ENCODE results near the gene AGR2.
"Not testable (repeated sequence)": the region's sequence is repeated elsewhere in the genome, so short reads cannot be mapped to it uniquely, and the experiment has no call there.

Gene AGR2

DNA sequence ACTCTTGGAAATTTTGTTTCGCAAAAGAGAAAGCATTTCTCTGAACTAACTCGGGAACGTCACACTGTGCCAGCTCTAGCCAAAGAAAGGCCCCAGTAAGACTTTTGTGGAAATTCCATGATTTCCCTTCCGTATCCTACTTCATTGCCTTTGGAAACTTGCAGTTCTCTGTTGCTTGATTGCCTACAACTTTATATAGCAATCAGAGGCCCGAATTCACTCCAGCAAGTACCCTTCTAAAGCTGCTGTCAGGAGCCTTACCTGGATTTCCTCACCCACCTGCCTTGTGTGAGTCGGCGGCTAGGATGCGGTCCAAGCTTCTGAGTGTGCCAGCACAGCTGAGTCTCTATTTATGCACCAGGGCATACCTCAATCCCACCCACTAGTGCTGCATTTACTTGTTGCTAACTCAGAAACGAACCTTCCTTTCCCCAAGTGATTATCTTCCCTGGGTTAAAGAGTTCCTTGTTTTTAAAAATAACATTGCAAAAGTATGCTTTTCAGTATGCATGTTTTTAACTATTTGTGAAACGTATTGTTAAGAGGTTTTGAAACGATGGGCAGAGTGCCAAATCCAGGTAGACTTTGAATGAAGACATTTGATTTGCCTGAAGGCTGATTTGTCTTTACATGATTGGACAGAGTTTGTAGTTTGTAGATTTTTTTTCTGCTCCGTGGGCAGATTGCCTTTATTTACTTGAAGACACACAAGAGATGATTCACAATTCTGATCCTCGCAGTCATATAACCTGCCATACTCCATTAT lies at the start of gene AGR2:
AGR2 (minus strand) TSS at position 326 of the 766 bp plus-strand sequence. CDS start 3,203 bp downstream, outside the sequence.
- DNase-seq, result no peak

DNA sequence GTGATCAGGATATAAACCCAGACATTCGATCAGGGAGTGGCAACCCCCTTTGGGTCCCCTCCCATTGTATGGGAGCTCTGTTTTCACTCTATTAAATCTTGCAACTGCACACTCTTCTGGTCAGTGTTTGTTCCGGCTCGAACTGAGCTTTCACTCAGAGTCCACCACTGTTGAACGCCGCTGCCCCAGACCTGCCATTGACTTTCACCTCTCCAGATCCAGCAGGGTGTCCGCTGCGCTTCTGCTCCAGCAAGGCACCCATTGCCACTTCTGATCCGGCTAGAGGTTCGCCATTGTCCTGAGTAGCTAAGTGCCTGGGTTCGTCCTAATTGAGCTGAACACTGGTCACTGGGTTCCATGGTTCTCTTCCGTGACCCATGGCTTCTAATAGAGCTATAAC lies 48.4 kb upstream of the AGR2 start:
- not testable (repeated sequence) for DNase-seq

DNA sequence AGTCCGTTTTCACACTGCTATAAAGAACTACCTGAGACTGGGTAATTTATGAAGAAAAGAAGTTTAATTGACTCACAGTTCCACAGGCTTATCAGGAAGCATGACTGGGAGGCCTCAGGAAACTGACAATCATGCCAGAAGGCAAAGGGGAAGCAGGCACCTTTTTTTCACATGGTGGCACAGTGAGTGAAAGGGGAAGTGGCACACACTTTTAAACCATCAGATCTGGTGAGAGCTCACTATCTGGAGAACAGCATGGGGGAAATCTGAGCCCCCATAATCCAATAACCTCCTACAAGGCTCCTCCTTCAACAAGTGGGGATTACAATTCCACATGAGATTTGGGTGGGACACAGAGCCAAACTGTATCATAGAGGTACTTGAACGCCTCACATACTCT lies 47.0 kb upstream of the AGR2 start:
- no peak for DNase-seq

DNA sequence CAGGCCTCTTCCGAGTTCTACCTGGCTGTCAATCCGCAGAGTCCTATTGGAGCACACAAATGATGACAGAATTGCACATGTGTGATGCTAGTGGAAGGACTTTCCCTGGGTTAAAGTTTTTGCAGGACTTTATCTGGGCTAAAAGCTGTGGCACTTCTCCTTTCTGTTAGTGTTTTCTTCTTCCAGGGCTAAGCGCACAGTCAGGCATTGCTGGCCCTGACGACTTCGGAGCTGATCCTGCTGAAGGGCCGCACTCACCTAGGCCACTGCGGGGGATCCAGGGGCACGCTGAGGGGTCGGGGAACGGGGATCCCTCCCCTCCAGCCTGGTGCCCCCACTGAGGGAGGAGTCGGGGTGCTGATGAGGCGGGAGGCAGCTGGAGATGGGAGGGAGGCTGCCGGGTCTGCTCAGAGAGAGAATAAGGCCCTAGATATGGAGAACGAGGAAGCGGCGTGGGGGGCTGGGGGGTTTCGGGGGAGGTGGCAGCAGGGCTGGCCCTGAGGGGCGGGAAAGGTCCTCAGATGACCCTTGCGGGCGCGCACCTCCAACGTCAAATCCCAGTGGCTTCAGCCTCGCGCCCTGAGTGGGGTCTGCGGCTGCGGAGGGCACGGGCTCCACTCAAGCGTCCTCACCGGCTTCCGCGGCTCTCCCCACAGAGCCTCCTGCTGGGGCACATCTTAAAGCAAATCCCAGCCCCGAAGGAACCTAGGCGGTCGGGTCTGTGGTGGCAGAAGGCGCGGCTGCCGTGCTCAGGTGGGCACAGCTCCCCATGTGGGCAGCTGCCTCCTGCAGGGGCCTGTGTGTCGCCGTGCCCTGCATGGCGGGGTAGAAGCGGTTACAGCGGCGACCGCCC lies 46.0 kb upstream of the AGR2 start:
- DNase-seq, result no peak

DNA sequence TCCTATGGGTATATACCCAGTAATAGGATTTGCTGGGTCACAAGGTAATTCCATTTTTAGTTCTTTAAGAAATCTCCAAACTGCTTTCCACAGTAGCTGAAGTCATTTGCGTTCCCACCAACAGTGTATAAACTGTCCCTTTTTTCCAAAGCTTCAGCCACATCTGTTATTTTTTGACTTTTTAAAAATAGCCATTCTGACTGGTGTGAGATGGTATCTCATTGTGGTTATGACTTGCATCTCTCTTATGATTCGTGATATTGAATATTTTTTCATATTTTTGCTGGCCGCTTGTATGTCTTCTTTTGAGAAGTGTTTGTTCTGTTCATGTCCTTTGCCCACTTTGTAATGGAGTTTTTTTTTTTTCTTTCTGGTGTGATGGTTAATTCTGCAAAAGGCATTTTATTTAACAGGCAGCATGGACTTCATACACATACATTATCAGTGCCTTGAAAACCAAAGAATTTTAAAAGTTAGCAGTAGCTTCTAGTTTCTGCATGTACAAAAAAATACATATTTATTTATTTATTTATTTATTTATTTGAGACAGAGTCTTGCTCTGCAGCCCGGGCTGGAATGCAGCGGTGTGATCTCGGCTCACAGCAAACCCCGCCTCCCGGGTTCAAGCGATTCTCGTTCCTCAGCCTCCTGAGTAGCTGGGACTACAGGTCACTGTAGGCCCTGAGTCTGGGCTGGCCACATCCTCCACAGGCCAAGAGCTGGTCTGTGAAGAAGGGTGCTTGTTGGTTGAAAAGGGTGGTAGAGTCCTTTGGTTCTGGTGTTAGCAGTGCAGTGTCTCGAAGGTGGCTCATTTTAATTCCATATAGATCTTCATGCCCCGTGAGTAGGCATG lies 44.7 kb upstream of the AGR2 start:
- no peak for DNase-seq

DNA sequence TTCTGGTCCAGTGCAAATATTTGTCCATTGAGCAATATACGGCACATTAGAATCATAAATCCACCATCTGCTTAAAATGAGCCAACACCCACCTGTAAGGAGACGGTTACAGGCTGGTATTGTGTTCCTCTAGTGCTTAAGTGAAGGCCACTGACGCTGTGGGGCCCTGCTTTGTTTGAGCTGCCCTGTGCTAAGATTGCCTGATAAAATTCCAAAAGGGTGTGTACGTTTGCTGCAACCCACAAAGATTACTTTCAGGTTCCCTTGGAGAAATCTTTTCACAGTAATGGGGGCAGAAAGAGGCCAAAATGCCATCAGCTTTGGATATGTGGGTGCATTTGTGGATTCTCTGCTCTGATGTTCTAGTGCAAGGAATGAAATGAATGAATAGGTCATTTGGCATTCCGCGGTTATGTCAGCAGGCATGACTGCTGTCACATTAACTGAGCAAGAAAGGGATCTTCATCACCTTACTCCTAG lies 42.6 kb upstream of the AGR2 start:
- peak; percentile 39 for DNase-seq

DNA sequence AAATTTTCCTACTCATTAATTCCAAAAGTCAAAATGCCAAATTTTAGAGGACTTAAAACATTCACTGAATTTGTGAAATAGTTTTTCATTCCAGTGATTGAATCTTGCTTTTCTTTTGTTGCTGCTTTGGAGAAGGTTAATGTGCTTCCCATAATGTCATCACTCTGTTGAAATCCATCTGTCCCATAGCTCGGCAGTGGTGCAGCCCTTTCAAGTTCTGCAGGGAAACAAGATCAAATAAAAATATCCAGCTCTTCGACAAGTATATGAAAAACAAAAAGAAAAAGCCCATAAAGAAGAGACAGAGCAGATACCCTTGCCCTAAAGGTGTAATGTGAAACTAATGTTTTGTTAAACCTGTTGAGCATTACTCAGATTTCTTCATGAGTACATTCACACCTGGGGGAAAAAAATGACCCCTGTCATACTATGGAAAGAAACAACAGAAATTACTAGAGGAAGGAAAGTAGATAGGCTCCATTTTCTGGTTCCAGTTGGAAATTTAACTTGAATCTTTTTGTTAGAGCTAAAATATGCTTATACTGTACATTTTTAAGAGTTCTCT lies 41.9 kb upstream of the AGR2 start:
- no peak for DNase-seq

DNA sequence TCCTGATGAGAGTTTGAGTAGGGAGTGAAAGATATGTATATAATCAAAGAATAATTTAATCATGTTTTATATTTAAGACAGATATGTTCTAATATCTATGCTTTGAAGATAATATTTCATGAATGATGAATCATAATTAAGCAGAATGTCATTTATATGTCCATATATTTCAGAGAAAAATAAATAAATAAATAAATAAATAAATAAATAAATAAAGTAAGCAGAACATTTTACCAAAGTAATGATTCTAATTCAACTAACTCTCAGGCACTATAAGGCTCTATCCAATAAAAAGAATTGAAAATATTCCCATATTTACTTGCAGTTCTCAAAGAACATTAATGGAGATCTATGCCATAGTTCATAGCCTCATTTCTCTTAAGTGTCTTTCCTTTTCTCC lies 40.9 kb upstream of the AGR2 start:
- no peak for DNase-seq

DNA sequence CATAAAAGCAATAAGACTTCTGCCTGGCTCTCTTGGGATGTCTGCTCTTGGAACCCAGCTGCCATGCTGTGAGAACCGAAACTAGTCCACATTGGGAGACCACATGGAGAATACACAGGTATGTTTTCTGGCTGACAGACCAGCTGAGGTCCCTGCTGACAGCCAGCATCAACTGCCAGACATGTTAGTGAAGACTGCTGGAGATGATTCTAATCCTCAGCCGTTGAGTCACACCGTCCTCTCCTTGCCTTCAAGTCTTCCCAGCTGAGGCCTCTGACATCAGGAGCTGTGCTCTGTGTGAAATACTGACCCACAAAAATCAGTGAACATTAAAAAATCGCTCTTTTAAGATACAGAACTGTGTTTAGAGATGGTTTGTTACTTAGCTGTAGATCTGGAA lies 36.9 kb upstream of the AGR2 start:
- DNase-seq, result no peak

DNA sequence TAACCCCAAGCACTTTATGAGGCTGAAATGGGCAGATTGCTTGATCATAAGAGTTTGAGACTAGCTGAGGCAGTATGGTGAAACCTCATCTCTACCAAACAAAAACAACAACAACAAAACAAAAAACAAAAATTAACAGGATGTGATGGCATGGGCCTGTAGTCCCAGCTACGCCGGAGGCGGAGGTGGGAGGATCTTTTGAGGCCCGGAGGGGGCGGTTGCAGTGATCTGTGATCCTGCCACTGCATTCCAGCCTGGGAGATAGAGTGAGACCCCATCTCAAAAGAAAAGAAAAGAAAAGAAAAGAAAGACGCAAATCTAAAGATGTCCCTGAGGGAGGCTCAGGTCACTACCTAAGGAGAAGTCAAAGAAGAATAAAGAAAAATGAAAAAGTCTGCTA lies 35.3 kb upstream of the AGR2 start:
- no peak for DNase-seq

DNA sequence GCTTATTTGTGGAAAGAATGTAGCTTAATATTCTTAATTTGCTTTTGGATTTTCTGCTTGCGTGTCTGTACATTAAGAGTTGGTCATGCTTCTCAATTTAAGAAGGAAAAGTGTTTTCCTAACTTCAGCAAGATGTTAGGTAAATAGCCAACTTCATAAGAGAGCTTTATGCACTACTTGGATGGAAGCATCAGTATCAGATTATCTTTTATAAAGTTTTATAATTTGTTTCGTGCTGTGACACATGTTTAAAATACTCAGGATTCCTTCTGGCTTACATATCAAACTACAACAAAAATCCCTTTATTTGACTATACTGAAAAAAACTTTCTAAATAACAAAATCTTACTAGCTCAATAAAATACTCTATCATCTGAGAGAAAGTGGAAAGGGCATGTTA lies 34.8 kb upstream of the AGR2 start:
- no peak for DNase-seq

DNA sequence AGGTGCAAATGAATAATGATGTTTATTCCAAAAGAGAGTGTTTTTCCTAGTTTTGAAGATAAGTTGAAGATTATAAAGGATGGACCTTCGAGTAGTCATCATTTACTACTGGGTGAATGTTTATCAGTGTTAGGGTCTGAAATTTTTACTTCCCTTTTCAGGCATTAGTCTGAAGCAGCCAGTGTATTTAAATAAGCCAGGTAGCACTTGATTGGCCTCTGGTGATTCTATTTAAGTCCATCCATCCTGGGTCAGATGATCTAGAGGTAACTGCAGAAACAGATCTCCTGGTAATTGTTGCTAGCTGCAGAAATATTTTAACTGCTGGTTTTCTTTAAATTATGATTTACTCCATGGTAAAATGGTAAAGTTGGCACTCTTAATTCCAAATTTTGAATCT lies 34.1 kb upstream of the AGR2 start:
- no peak for DNase-seq

DNA sequence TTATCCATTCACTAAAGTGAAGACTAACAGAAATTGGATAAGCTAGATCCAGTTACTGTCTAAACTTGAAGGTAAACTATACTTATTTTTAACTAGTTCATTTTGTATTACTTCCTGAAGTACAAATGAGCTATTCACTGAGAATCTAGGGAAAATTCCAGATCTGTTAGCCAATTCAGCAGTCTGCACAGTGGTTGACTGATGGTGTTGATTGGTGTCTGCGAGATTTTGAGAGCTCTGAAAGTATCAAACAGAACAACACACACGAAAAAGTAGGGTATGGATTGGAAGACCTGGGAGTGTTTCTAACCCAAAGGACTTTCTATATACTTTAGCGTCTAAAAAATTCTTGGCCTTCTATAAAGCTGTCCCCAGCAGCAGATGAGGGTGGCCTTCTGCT lies 33.6 kb upstream of the AGR2 start:
- no peak for DNase-seq

DNA sequence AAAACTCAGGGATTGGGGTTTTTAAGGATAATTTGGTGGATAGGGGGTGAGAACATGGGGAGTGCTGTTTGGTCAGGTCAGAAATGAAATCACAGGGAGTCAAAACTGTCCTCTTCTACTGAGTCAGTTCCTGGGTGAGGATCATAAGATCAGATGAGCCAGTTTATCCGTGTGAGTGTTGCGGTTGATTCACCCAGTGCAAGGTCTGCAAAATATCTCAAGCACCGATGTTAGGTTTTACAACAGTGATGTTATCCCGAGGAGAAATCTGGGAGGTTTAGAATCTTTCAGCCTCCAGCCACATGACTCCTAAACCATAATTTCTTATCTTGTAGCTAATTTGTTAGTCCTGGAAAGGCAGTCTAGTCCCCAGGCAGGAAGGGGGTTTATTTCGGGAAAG lies 31.7 kb upstream of the AGR2 start:
- no peak for DNase-seq

DNA sequence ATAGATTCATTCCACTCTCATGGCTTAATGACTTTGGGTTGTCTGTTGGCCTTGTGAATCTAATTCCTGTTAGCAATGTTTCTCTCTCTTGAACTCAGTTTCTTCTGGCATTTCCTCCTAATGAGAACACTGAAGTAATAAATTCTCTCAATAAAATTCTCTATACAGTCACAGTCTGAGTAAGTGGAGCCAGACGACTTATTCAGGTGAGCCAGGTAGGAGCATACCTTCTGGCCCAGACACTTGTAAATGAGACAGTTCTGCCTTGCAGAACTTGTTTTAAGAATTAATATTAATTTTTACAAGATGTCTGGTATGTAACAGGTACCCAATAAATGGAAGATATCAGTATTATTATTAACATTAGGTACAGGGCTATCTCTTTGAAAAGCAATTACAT lies 28.6 kb upstream of the AGR2 start:
- no peak for DNase-seq

DNA sequence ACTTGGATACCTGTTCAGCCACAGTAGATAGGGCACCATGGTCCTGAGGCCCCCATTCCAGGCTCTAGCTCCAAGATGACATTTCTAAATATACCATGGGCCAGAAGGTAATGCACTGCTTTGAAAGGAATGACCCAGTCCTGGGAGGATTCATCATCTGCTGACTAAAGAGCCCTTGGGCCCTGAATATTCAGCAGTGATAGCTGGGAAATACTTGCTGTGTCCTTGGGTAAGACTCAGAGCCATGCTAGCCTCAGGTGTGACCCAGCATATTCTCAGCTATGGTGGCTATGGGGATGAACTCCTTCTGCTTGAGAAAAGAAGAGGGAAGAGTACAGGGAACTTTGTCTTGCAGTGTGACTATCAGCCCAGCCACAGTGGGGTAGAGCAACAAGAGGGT lies 21.3 kb upstream of the AGR2 start:
- DNase-seq, result no peak

DNA sequence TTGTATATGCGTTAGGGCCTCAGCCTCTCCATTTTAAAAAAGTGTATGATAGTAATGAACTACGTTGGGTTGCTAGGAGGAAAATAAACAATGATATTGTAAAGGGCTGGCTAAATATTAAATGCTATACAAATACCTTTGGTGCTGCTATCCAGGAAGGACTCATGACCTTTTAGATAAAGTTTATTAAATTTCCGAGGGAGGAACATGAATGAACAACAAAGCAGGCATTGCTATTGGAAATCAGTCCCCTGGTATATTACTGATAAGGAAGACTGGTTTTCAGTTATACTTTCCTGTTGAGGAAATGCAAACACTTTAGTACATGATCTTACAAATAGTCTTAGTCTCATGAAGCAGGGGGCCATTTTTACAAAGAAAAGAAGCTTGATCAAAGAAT lies 17.2 kb upstream of the AGR2 start:
- no peak for DNase-seq

DNA sequence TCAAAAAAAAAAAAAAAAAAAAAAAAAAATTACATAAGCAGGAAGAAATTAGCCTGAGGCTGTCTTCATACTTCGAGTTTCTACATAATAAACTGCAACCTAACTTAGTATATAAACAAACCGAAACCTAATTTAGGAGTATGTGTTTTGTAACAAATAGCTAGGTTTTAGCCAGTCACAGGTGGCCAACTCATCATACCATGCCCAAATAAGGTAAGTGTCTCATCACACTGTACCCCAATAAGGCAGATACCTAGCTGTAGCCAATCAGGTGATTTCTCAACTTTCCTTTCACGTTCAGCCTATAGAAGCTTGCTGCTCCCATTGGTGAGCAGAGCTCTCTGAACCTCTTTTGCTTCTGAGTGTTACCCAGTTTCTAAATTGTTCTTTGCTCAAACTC lies 13.9 kb upstream of the AGR2 start:
- no peak for DNase-seq

DNA sequence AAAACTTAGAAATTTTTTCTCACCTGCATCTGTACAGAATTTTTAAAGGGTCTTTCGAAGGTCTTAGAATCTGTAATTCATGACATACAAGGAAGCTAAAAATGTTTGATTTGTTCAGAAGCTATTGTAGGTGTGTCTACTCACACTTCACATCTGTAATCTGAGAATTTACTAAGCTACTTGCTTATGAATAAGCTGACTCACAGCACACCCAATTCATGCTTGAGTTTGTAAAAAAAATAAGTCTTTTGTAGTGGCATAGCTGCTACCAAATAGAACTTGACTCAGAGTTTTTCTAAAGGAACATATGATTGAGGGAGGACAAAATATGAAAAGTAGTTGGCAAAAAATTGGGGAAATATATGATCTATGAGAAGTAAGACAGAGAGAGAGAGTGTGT lies 12.7 kb upstream of the AGR2 start:
- no peak for DNase-seq

DNA sequence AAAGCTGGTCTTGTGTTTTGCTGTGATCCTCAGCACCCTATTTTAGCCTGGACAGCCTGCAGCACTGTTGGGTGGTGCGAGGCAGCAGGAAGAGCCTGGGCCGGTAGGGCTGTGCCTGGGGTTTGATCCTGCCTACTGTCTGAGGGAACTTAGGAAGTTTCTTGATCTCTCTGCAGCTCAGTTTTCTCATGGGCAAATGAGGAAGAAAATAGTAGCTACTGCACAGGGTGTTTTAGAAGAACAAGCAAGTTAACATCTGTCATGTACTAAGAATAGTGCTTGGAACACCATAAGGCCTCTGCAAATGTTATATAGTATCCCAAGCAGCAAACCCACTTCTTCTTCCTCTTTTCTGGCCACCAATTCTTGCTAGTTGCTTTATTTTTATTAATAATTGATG lies 12.0 kb upstream of the AGR2 start:
- no peak for DNase-seq

DNA sequence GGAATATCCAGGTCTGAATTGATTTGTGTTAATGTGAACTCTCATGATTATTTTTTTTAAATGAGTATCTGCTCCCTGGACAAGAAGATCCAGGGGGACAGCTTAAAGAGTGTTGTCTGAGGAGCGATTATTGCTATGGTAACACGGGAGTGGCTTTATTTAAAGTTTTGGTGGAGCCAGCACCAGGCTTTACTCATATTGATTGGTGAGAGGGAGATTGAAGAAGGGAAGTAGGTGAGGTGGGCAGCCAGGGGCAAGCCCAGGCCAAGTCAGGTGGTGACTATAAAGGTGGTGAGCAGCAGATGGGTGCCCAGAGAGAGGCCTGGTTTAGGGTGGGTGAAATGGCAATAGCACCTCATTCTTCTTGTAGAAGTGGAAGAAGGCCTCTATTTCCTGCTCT lies 10.2 kb upstream of the AGR2 start:
- DNase-seq, result no peak

DNA sequence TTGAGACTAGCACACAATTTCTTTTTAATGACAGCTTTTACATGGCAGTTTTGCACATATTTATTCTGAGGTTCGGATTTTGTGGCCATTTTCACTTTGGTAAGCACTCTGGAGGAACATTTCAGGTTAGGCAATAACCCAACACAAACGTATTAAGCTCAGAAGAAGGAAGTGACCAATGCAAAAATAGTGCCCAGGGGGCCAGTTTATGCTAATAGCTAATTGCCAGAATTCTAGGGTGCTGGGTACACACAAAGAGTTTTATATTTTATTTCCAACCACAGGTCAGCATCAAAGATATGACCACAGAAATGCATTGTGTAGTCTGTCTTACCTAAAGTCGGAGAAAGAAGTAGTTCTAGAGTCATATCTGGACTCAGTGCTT lies 8.4 kb upstream of the AGR2 start:
- no peak for DNase-seq
